OCI-LY1 (cell line): ENCODE measurements around the gene DEFB110.

ENCODE experiments used
- H2AFZ ChIP-seq: fragments of 200-600 bp; sonication (generic), shearing (Covaris generic); 2 replicates; pipeline ENCODE4 v1.6.0; 2014; ENCODE audit warnings: antibody characterized with exemption, mild to moderate bottlenecking, low read length
- H3F3A ChIP-seq: fragments of 200-600 bp; sonication (generic), shearing (Covaris generic); 2 replicates; pipeline ENCODE4 v1.6.0; 2014; ENCODE audit warnings: mild to moderate bottlenecking, antibody characterized with exemption, low read length, moderate library complexity; ENCODE audit not compliant: insufficient read depth
- H3K27ac ChIP-seq: fragments of 200-600 bp; sonication (generic); 2 replicates; pipeline ENCODE4 v1.5.1; 2014; ENCODE audit warnings: low read length, mixed run types, mild to moderate bottlenecking, low read depth; ENCODE audit not compliant: poor library complexity, severe bottlenecking
- H3K27me3 ChIP-seq: fragments of 200-600 bp; sonication (generic); 2 replicates; pipeline ENCODE4 v1.6.0; 2014; ENCODE audit warnings: antibody characterized with exemption, mild to moderate bottlenecking, low read length, moderate library complexity; ENCODE audit not compliant: insufficient read depth
- H3K36me3 ChIP-seq: fragments of 200-600 bp; sonication (generic); 2 replicates; pipeline ENCODE4 v1.6.1; 2014; ENCODE audit warnings: mild to moderate bottlenecking, antibody characterized with exemption, low read length, moderate library complexity, mixed read lengths; ENCODE audit not compliant: insufficient read depth
- H3K4me1 ChIP-seq: fragments of 200-600 bp; sonication (generic); 2 replicates; pipeline ENCODE4 v1.5.1; 2014; ENCODE audit warnings: mild to moderate bottlenecking, low read length, moderate library complexity; ENCODE audit not compliant: insufficient read depth, severe bottlenecking
- H3K4me2 ChIP-seq: fragments of 200-600 bp; sonication (generic), shearing (Covaris generic); 2 replicates; pipeline ENCODE4 v1.6.1; 2014; ENCODE audit warnings: low read length
- H3K4me3 ChIP-seq: fragments of 200-600 bp; sonication (generic); 2 replicates; pipeline ENCODE4 v1.5.1; 2014; ENCODE audit warnings: low read length, low read depth, mild to moderate bottlenecking, mixed read lengths; ENCODE audit not compliant: poor library complexity, severe bottlenecking
- H3K79me2 ChIP-seq: fragments of 200-600 bp; shearing (Covaris generic); 2 replicates; pipeline ENCODE4 v1.6.1; 2016; ENCODE audit warnings: mixed run types, low read length, mixed read lengths; ENCODE audit not compliant: insufficient read depth
- H3K9ac ChIP-seq: fragments of 200-600 bp; sonication (generic), shearing (Covaris generic); 2 replicates; pipeline ENCODE4 v1.6.1; 2014; ENCODE audit warnings: mild to moderate bottlenecking, low read length, mixed read lengths
- H3K9me2 ChIP-seq: fragments of 200-600 bp; sonication (generic), shearing (Covaris generic); 2 replicates; pipeline ENCODE4 v1.6.1; 2014; ENCODE audit warnings: low read depth, mild to moderate bottlenecking, low read length, mixed read lengths
- H3K9me3 ChIP-seq: fragments of 200-600 bp; shearing (Covaris generic); 2 replicates; pipeline ENCODE4 v1.6.1; 2014; ENCODE audit warnings: low read length, mixed read lengths
- H4K20me1 ChIP-seq: fragments of 200-600 bp; sonication (generic), shearing (Covaris generic); 2 replicates; pipeline ENCODE4 v1.6.0; 2016; ENCODE audit warnings: mild to moderate bottlenecking, low read length; ENCODE audit not compliant: insufficient read depth
- EZH2 ChIP-seq: fragments of 200-600 bp; sonication (generic), shearing (Covaris generic); IDR thresholded peaks from 2 replicates; pipeline ENCODE4 v1.8.0; 2017; ENCODE audit warnings: borderline replicate concordance, mixed run types, mild to moderate bottlenecking, antibody characterized with exemption, low read length, moderate library complexity, mixed read lengths
- TF ChIP-seq, protein P1 (sequence below): fragments of 200-600 bp; sonication (generic), shearing (Covaris generic); IDR thresholded peaks from 2 replicates; pipeline ENCODE4 v1.5.1; 2017; ENCODE audit warnings: mild to moderate bottlenecking, antibody characterized with exemption, low read length, moderate library complexity, mixed read lengths

Gene DEFB110

DNA sequence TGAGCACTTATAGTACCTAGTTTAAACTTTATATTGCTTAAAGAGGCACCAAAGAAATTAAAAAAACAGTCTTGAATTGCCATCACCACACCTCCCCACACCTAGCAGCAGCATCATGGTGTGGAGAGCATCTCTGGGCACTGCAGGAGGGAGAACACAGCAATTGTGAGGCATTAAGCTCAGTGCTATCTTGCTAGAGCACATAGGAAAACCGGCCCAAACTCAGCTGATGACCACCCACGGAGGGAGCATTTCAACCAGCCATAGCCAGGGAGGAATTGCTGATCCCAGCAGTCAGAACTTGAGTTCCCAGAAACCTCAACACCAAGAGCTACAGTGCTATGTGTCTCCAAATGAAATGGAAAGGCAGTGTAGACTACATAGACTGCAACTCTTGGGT is 32.9 kb downstream of the DEFB110 start:
- no peak for TF ChIP-seq EZH2
- TF ChIP-seq, protein P1, sequence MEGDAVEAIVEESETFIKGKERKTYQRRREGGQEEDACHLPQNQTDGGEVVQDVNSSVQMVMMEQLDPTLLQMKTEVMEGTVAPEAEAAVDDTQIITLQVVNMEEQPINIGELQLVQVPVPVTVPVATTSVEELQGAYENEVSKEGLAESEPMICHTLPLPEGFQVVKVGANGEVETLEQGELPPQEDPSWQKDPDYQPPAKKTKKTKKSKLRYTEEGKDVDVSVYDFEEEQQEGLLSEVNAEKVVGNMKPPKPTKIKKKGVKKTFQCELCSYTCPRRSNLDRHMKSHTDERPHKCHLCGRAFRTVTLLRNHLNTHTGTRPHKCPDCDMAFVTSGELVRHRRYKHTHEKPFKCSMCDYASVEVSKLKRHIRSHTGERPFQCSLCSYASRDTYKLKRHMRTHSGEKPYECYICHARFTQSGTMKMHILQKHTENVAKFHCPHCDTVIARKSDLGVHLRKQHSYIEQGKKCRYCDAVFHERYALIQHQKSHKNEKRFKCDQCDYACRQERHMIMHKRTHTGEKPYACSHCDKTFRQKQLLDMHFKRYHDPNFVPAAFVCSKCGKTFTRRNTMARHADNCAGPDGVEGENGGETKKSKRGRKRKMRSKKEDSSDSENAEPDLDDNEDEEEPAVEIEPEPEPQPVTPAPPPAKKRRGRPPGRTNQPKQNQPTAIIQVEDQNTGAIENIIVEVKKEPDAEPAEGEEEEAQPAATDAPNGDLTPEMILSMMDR: no peak
- Histone ChIP-seq H3K4me2 (no peak overlapping the region), H3K36me3 (no peaks in the 10 kb centered on the region), H3F3A (no peaks in the 10 kb centered on the region), H3K79me2 (no peaks in the 10 kb centered on the region), H3K4me1 (no peaks in the 10 kb centered on the region), H3K9ac (no peak overlapping the region), H3K4me3 (no peak overlapping the region), H2AFZ (no peak overlapping the region), H3K27ac (no peak overlapping the region), H3K9me2 (no peaks in the 10 kb centered on the region), H3K27me3 (no peaks in the 10 kb centered on the region), H4K20me1 (no peaks in the 10 kb centered on the region), H3K9me3 (no peaks in the 10 kb centered on the region)

- H3K9me2 ChIP-seq: no peaks in the 10 kb centered on the region
- H3K9ac ChIP-seq: no peak overlapping the region
- H3K27ac ChIP-seq: no peak overlapping the region
- H3K9me3 ChIP-seq: no peaks in the 10 kb centered on the region
- no peaks in the 10 kb centered on the region for H3K4me1 ChIP-seq
- no peaks in the 10 kb centered on the region for H3K36me3 ChIP-seq
- no peaks in the 10 kb centered on the region for H3K27me3 ChIP-seq
- no peak for TF ChIP-seq EZH2
- TF ChIP-seq, protein P1: no peak
- no peaks in the 10 kb centered on the region for H3K79me2 ChIP-seq
- no peaks in the 10 kb centered on the region for H4K20me1 ChIP-seq
- no peaks in the 10 kb centered on the region for H3F3A ChIP-seq
- H3K4me3 ChIP-seq: no peak overlapping the region
- H3K4me2 ChIP-seq: no peak overlapping the region
- H2AFZ ChIP-seq: no peak overlapping the region
Observed at GRCh38 chr6:49987749-49988148, 34.0 kb downstream of the DEFB110 start.

DNA sequence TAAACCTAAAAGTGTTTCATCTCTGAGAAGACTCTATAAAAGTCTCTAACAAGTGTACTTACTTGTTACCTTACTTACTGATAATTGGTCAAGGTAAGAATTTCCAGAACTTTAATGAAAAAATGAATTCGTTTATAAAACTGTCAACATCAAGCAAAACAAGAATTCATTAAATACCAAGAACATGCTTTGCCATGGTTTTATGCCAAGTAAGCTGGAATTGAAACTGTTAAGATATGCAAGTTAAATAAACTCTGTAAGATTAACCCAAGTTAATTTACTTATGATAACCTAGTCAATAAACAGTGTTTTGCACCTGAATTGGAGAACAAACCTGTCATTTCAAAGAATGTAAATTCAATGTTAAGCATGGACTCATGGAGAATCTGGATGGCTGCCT is 35.2 kb downstream of the DEFB110 start:
- TF ChIP-seq, protein P1: no peak
- no peak for TF ChIP-seq EZH2
- Histone ChIP-seq H3K4me3 (no peak overlapping the region), H3K4me1 (no peaks in the 10 kb centered on the region)

More for the DNA sequence above, 35.2 kb downstream of the DEFB110 start:
- H3K27me3 ChIP-seq: no peaks in the 10 kb centered on the region
- H3K9ac ChIP-seq: no peak overlapping the region
- no peaks in the 10 kb centered on the region for H3K9me2 ChIP-seq
- no peak overlapping the region for H3K4me2 ChIP-seq
- H3K36me3 ChIP-seq: no peaks in the 10 kb centered on the region
- no peak overlapping the region for H3K27ac ChIP-seq
- no peaks in the 10 kb centered on the region for H4K20me1 ChIP-seq
- H3K79me2 ChIP-seq: no peaks in the 10 kb centered on the region
- H3K9me3 ChIP-seq: no peaks in the 10 kb centered on the region
- no peak overlapping the region for H2AFZ ChIP-seq
- no peaks in the 10 kb centered on the region for H3F3A ChIP-seq
